HG03196 (cell line): ENCODE results near the gene SIVA1.

ENCODE experiments used
- ATAC-seq: cut with Tn5 transposase; IDR thresholded peaks from one replicate; pipeline ENCODE4 v1.9.1; 2021; ENCODE audit not compliant: unreplicated experiment

Gene SIVA1

GRCh38 chr14:104806625-104807465, 53.9 kb downstream of the SIVA1 start:
- ATAC-seq: no peak

DNA sequence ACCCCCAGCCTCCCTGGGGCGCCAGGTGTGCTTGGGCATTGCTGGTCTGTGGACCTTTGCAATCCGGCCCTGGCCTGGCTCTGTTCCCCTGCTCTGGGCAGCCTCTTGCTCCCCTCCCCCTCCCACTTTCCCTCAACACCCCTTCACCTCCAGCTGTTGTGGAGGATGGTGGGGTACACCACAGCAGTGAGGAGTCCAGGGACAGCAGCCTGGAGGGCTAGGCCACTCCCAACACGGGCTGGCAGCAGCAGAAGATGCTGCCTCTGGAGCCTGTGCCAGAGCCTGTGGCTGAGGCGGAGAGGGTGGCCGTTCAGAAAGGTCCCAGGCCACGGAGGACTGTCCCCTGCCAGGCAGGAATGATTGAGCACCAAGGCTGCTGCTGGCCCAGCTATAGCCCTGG, 55.5 kb downstream of the SIVA1 start:
- ATAC-seq: no peak
